Embryonic facial prominence (tissue), 1 donor: Measurements from ENCODE around the gene PMS1.
"Not testable (repeated sequence)": the region's sequence is repeated elsewhere in the genome, so short reads cannot be mapped to it uniquely, and the experiment has no call there.

Experiments used
- DNase-seq: peaks from one replicate; pipeline ENCODE4 v3.0.0-alpha.2; 2016; ENCODE audit errors: extremely low spot score

PMS1 gene

GRCh38 chr2:189865826-189866225, 81.6 kb downstream of the PMS1 start:
- no peak for DNase-seq

DNA sequence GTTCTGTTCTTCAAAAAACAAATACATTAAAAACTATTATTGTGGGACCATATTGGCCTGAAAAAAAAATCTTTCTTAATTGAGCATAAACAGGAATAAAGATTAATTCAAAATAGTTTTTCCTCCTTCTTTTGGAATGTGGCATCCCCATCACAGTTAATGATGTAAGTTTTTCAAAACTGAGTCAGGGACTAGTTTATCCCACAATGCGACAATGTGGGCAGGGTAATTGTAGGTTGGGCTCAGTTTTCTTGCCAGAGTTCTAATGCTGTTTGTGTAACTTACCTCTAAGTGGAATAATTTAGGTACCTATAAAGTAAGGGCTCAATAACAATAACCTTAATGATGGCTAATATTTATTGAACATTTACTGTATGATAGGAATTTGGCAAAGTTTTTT, 82.0 kb downstream of the PMS1 start:
- DNase-seq: no peak

- no peak for DNase-seq
Measured at GRCh38 chr2:189868896-189869295, 84.6 kb downstream of the PMS1 start.

DNA sequence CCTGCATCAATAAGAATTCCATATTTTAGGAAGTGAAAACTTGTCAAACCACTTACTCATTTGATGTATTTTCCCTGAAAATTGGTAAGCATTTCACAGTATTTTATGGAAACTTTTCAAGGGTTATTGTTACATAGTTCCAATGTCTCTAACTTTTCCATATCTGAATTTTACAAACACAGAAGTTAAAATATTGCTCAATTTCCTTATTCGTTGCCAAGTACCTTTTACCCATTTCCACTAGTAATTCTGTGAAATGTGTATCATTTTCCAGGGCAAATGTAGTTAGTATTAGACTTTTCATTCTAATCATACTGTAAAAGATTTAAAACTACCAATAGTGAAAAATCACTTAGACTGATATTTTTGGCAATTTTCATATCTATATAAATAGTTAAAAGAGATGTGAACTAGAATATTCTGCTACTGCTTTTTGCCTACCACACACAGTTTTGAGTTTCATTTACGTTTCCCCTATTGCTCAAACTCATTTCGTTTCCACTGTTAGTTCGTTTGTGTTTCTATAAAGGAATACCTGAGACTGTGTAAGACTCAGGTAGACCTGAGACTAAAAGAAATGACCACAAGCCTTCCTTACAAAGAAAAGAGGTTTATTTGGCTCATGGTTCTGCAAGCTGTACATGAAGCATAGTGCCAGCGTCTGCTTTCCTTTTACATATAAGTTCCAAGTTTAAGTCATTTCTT, 86.3 kb downstream of the PMS1 start:
- DNase-seq: no peak

DNA sequence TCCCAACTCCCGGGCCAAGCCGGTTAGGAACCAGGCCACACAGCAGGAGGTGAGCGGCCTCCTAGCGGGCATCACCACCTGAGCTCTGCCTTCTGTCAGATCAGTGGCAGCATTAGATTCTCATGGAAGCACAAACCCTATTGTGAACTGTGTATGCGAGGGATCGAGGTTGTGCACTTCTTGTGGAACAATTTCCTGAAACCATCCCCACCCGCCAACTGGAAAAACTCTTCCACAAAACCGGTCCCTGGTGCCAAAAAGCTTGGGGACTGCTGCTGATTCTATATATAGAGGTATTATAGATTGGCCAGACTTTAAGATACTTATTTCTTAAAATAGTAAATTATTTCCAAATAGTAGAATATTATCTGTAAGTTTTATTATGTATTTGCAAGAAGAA, 89.4 kb downstream of the PMS1 start:
- no peak for DNase-seq

DNA sequence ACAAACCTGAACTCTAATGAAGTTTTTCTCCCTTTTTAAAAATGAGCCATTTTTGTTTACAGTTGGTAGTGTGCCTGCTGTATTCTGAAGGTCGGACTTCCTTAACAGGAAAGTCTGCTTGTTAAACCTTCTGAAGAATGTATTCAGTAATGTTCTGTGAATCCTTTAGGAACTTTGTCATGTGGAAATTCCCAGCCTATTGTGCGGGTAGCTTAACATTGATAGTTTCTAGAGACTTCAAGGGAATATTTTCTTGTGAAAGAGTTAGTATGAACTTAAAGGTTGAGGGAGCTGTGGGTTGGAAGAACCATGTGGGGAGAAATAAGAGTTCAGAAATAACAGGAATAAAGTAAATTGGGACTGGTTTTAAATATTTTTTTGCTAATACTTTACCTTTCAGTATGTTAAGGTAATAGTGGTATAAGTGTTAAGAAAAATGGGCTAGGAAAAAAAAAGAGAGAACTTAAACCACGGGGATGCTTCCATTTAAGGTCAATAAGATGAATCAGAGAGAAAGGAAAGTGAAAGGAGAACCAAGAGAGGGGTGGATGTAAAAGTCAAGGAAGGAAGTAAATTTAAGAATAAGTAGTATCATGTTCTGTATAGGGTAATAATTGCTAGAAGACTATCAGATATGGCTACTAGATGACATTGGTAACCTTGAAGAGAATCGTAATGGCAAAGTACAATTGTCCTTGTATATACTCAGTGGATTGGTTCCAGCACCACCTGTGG, 90.5 kb downstream of the PMS1 start:
- DNase-seq: no peak

DNA sequence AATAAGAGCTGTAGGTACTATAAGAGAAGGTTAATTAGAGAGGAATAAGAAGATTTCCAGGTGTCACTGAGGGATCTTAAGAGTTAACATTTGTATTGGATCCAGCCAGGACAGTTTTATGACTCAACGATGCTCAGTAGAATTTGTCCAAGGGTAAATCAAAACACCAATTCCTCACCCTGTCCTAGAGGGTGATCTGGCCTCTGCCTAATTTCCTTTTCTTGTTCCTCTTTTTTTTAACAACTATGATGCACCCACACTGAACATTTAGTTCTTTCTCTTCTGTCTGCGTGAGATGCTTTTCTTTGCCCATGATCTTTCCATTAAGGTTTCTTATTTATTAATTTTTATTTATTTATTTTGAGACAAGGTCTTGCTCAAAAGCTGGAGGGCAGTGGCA, 92.0 kb downstream of the PMS1 start:
- no peak for DNase-seq

DNA sequence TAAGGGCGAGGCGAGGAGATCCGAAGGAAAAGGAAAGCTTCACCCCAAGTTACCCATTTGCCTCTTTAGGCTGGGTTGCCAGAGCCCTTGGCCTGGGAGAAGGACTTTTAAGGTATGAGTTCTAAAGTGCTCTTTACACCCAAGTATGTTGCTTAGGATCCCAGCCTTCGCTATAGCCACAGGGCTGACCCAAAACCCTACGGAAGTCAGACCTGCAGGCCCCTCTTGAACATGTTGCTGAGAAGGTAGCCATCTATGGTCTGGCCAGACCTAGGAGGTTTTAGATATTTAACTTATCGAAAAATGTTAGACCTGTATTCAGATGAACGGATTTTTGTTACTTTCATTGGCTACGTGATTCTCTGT, 95.4 kb downstream of the PMS1 start:
- DNase-seq: no peak

DNA sequence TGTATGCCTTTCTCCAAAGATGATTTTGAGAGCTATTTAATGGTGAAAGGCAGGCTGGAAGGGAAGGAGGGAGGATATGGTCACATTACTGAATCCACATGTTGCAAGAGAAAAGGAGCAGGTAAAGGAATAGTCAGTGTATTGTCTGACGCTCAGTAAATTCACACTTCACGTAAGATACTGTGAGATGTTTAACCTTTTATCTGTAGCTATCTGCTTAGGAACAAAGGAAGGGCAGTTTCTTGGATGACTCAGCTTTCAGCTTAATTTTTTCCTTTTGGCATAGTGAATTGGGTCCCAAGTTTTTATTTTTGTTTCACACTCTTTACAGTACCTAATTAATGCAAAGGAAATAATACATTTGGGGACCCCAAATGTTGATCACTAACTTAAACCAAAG, 96.2 kb downstream of the PMS1 start:
- no peak for DNase-seq

- no peak for DNase-seq
Measured at GRCh38 chr2:189880832-189881492, 96.7 kb downstream of the PMS1 start.

GRCh38 chr2:189885368-189885767, 101.1 kb downstream of the PMS1 start:
- DNase-seq: no peak

DNA sequence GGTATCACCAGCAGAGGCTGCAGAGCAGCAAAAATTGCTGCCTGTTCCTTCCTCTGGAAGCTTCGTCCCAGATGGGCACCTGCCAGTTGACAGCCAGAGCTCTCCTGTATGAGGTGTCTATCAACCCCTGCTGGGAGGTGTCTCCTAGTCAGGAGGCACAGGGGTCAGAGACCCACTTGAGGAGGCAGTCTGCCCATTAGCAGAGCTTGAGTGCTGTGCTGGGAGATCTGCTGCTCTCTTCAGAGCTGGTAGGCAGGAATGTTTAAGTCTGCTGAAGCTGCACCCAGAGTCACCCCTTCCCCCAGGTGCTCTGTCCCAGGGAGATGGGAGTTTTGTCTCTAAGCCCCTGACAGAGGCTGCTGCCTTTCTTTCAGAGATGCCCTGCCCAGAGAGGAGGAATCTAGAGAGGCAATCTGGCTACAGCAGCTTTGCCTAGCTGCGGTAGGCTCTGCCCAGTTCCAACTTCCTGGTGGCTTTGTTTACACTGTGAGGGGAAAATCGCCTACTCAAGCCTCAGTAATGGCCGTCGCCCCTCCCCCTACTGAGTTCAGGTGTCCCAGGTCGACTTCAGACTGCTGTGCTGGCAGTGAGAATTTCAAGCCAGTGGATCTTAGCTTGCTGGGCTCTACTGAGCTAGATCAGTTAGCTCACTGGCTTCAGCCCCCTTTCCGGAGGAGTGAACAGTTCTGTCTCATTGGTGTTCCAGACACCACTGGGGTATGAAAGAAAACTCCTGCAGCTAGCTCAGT, 108.5 kb downstream of the PMS1 start:
- DNase-seq: not testable (repeated sequence)

- DNase-seq: no peak
Measured at GRCh38 chr2:189896809-189897208, 112.6 kb downstream of the PMS1 start.

DNA sequence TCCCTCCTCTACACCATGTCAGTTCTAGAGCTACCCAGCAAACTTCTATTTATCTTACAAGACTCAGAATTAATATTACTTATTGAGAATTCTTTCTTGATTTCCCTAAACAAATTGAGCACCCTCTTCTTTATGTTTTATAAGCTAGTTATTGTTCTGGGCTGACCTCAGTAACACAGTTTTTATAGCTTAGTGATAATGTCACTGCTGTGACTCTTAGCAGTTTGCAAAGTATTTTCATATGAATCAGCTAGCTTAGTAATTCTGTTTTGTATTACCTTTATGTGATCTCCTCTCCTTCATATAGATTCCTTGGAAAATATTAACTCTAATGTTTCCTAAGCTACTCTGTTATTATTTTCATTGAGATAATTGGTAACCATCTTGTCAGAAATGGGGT, 114.9 kb downstream of the PMS1 start:
- no peak for DNase-seq

DNA sequence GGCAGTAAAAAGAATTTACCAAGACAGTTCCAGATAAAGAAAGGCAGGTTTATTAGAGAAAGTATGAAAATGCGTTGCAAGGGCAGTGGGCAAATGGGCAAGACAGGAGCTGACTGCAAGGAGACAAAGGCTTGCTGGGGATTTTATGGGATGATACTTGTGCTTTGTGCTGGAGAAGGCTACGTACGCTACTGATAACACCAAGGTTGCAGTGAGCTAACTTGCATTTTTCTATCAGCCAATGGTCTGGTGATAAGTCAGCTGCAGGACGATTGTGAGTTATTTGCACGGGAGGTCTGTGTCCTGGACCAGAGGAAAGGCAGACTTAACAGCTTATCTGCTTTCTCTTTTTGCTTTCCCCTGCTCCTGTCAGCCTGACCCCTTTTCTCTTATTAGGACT, 116.5 kb downstream of the PMS1 start:
- DNase-seq: no peak

GRCh38 chr2:189901664-189902063, 117.4 kb downstream of the PMS1 start:
- DNase-seq: no peak

DNA sequence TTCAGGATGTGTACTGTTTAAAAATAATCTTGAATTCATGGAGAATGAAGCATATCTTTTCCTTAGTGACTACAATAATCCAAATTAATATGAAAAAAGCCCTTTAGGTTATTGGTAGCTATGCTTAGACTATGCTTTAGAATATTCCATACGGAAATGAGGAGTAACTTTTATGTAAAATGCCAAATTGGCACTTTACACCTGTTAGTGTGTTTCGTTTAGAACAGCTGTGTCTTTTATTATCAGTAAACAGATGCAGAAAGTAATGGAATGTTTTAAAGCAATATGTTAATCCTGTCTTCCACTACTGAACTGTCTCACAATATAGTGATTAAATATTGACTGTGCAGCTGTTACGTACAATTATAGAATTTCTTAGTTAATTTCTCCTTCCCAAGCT, 129.6 kb downstream of the PMS1 start:
- no peak for DNase-seq

- no peak for DNase-seq
Measured at GRCh38 chr2:189916651-189917050, 132.4 kb downstream of the PMS1 start.
